Tongue (tissue), 2 donors: Measurements from ENCODE around the gene FBLN5. TPM values are rescaled to one million over a fixed set of nuclear protein-coding genes. Genes with fewer than 3 reads are reported as not detected.
"Not testable (repeated sequence)": the region's sequence is repeated elsewhere in the genome, so short reads cannot be mapped to it uniquely, and the experiment has no call there.

Source experiments
- DNase-seq: peaks from one replicate; pipeline ENCODE4 v3.0.0-alpha.2; 2015
- total RNA-seq: library from RNA; depleted of rRNA; stranded (reverse); fragments of >200 nt; gene quantifications from one replicate; pipeline ENCODE4 v1.2.3, GENCODE V29; 2014

FBLN5 gene
- total RNA-seq, 1 donor from 2014 or later = 65.3 TPM

GRCh38 chr14:91885113-91885712 is 62.3 kb downstream of the FBLN5 start:
- DNase-seq = no peak

GRCh38 chr14:91884664-91885063 is 62.8 kb downstream of the FBLN5 start:
- DNase-seq = no peak

GRCh38 chr14:91883753-91884152 is 63.7 kb downstream of the FBLN5 start:
- DNase-seq = no peak

- no peak for DNase-seq
Measured at GRCh38 chr14:91882776-91883175, 64.7 kb downstream of the FBLN5 start.

- DNase-seq = no peak
Measured at GRCh38 chr14:91882369-91882768, 65.1 kb downstream of the FBLN5 start.

GRCh38 chr14:91879196-91879595 is 68.3 kb downstream of the FBLN5 start:
- no peak for DNase-seq

- no peak for DNase-seq
Measured at GRCh38 chr14:91878274-91878673, 69.2 kb downstream of the FBLN5 start.

- no peak for DNase-seq
Measured at GRCh38 chr14:91877376-91877915, 70.0 kb downstream of the FBLN5 start.

GRCh38 chr14:91876492-91876891 is 71.0 kb downstream of the FBLN5 start:
- DNase-seq = no peak

- no peak for DNase-seq
Measured at GRCh38 chr14:91875525-91876286, 71.8 kb downstream of the FBLN5 start.

GRCh38 chr14:91873471-91874415 is 73.8 kb downstream of the FBLN5 start:
- peak; percentile 39 for DNase-seq

GRCh38 chr14:91872517-91873470 is 74.7 kb downstream of the FBLN5 start:
- DNase-seq = peak; percentile 60

- no peak for DNase-seq
Measured at GRCh38 chr14:91872011-91872501, 75.4 kb downstream of the FBLN5 start.

- not testable (repeated sequence) for DNase-seq
Measured at GRCh38 chr14:91871401-91871800, 76.1 kb downstream of the FBLN5 start.

- DNase-seq = no peak
Measured at GRCh38 chr14:91870890-91871289, 76.6 kb downstream of the FBLN5 start.

GRCh38 chr14:91870001-91870400 is 77.5 kb downstream of the FBLN5 start:
- no peak for DNase-seq

GRCh38 chr14:91869556-91869955 is 77.9 kb downstream of the FBLN5 start:
- no peak for DNase-seq

GRCh38 chr14:91867316-91867988 is 80.0 kb downstream of the FBLN5 start, which contains the start of gene TC2N:
Gene TC2N, minus strand, starts transcription at chr14:91867536. Its CDS starts 53,767 bp downstream, at chr14:91813769.
- no peak for DNase-seq

- no peak for DNase-seq
Measured at GRCh38 chr14:91866511-91867295, 80.8 kb downstream of the FBLN5 start.

- DNase-seq = peak; percentile 18
Measured at GRCh38 chr14:91866061-91866460, 81.4 kb downstream of the FBLN5 start.
